ENCODE data around the gene MRPS23.

DNA sequence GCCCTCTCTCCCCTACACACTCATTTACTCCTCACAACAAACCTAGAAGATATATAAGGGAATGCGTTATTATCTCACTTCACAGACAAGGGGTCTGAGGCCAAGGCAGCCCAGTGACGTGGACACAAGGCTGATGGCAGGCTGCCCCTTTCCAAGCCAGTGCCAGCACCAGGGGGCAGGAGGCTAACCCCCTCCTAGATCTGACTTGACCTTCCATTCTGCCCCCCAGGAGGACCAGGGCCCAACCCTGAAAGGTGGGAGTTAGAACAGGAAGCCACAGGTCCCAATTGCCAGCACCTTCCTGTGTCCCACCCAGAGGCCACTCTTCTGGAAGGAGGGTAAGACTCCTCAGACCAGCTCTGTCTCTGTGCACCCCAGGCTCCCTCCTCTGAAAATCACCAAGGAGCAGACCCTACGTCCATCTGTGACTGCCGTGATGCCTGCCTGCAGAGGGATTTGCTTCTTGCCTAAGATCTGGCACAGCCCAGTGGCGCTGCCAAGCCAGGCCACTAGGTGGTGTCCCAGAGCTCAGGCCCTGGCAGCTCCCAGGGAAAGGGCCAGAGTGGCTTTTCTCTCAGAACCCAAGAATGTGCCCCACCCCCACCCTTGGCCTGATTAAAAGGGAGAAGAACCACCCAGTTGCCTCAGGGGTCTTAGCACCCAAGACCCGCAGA lies 42.4 kb upstream of the MRPS23 start:
- TF ChIP-seq, protein P1, sequence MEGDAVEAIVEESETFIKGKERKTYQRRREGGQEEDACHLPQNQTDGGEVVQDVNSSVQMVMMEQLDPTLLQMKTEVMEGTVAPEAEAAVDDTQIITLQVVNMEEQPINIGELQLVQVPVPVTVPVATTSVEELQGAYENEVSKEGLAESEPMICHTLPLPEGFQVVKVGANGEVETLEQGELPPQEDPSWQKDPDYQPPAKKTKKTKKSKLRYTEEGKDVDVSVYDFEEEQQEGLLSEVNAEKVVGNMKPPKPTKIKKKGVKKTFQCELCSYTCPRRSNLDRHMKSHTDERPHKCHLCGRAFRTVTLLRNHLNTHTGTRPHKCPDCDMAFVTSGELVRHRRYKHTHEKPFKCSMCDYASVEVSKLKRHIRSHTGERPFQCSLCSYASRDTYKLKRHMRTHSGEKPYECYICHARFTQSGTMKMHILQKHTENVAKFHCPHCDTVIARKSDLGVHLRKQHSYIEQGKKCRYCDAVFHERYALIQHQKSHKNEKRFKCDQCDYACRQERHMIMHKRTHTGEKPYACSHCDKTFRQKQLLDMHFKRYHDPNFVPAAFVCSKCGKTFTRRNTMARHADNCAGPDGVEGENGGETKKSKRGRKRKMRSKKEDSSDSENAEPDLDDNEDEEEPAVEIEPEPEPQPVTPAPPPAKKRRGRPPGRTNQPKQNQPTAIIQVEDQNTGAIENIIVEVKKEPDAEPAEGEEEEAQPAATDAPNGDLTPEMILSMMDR (CRISPR knock-in tag; IDR thresholded peaks at IDR 0.05), result peak; percentile 99
- TF ChIP-seq, protein P2, sequence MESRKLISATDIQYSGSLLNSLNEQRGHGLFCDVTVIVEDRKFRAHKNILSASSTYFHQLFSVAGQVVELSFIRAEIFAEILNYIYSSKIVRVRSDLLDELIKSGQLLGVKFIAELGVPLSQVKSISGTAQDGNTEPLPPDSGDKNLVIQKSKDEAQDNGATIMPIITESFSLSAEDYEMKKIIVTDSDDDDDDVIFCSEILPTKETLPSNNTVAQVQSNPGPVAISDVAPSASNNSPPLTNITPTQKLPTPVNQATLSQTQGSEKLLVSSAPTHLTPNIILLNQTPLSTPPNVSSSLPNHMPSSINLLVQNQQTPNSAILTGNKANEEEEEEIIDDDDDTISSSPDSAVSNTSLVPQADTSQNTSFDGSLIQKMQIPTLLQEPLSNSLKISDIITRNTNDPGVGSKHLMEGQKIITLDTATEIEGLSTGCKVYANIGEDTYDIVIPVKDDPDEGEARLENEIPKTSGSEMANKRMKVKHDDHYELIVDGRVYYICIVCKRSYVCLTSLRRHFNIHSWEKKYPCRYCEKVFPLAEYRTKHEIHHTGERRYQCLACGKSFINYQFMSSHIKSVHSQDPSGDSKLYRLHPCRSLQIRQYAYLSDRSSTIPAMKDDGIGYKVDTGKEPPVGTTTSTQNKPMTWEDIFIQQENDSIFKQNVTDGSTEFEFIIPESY (CRISPR knock-in tag; IDR thresholded peaks at IDR 0.05), result peak; percentile 72
- TF ChIP-seq ASH2L (IDR thresholded peaks at IDR 0.05; ENCODE audit: insufficient read length, low read depth, low read length), result no peak
- TF ChIP-seq TCF7 (IDR thresholded peaks at IDR 0.05; ENCODE audit: low read depth), result no peak
- TF ChIP-seq EP300 (IDR thresholded peaks at IDR 0.05; ENCODE audit: low read depth in 2 of 2, low read length in 2 of 2), result peak in 1 of 2 experiments; percentile 35; a peak in 1 of 4 replicates
- TF ChIP-seq EP300 (CRISPR knock-in tag; IDR thresholded peaks at IDR 0.05; ENCODE audit: borderline replicate concordance), result no peak
- no peak for TF ChIP-seq ZNF432 (CRISPR knock-in tag; IDR thresholded peaks at IDR 0.05; ENCODE audit: borderline replicate concordance)
- no peak for TF ChIP-seq ARNT (IDR thresholded peaks at IDR 0.05)
- TF ChIP-seq, protein P3, sequence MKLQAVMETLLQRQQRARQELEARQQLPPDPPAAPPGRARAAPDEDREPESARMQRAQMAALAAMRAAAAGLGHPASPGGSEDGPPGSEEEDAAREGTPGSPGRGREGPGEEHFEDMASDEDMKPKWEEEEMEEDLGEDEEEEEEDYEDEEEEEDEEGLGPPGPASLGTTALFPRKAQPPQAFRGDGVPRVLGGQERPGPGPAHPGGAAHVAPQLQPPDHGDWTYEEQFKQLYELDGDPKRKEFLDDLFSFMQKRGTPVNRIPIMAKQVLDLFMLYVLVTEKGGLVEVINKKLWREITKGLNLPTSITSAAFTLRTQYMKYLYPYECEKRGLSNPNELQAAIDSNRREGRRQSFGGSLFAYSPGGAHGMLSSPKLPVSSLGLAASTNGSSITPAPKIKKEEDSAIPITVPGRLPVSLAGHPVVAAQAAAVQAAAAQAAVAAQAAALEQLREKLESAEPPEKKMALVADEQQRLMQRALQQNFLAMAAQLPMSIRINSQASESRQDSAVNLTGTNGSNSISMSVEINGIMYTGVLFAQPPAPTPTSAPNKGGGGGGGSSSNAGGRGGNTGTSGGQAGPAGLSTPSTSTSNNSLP (IDR thresholded peaks at IDR 0.05; ENCODE audit: low read depth, low read length), result no peak
- TF ChIP-seq ZNF570 (CRISPR knock-in tag; IDR thresholded peaks at IDR 0.05; ENCODE audit: borderline replicate concordance), result no peak
- TF ChIP-seq ZNF124 (CRISPR knock-in tag; IDR thresholded peaks at IDR 0.05), result no peak; the same call in 1 of the 2 replicates
- TF ChIP-seq FIP1L1 (IDR thresholded peaks at IDR 0.05; ENCODE audit: borderline replicate concordance, insufficient read depth, low read depth, low read length), result no peak
- no peak for TF ChIP-seq NR2F2 (IDR thresholded peaks at IDR 0.05; ENCODE audit: borderline replicate concordance, low read depth)
- TF ChIP-seq TCF12 (IDR thresholded peaks at IDR 0.05), result no peak
- no peak for TF ChIP-seq TCF12 (CRISPR knock-in tag; IDR thresholded peaks at IDR 0.05)

Measured in HepG2 (cell line).